H9 (cell line): ENCODE measurements around the gene RYR1. TPM values are rescaled to one million over a fixed set of nuclear protein-coding genes. Genes with fewer than 3 reads are reported as not detected.

ENCODE experiments used
- DNase-seq: peaks from one replicate; pipeline ENCODE4 v3.0.0-alpha.2; 2017
- H2AFZ ChIP-seq: one replicate; pipeline ENCODE4 v1.6.1; 2013; ENCODE audit warnings: mild to moderate bottlenecking, low read length, control low read depth, moderate library complexity
- H2AK5ac ChIP-seq: 2 replicates; pipeline ENCODE4 v1.6.1; 2013; ENCODE audit warnings: low read length, control low read depth, mixed read lengths; ENCODE audit not compliant: insufficient read length
- H2BK120ac ChIP-seq: one replicate; pipeline ENCODE4 v1.6.1; 2013; ENCODE audit warnings: low read depth, mild to moderate bottlenecking, low read length, control low read depth, inconsistent platforms; ENCODE audit not compliant: poor library complexity, severe bottlenecking
- H2BK12ac ChIP-seq: 2 replicates; pipeline ENCODE4 v1.6.1; 2013; ENCODE audit warnings: low read length, control low read depth, mixed read lengths, low read depth; ENCODE audit not compliant: insufficient read length
- H2BK15ac ChIP-seq: 2 replicates; pipeline ENCODE4 v1.6.1; 2013; ENCODE audit warnings: low read depth, low read length, control low read depth
- H2BK20ac ChIP-seq: one replicate; pipeline ENCODE4 v1.6.1; 2013; ENCODE audit warnings: low read depth, mild to moderate bottlenecking, low read length, control low read depth, inconsistent platforms; ENCODE audit not compliant: poor library complexity, severe bottlenecking
- H2BK5ac ChIP-seq: 2 replicates; pipeline ENCODE4 v1.6.1; 2013; ENCODE audit warnings: low read length, control low read depth, mixed read lengths; ENCODE audit not compliant: insufficient read length
- H3K14ac ChIP-seq: 2 replicates; pipeline ENCODE4 v1.6.1; 2013; ENCODE audit warnings: low read length, control low read depth; ENCODE audit not compliant: insufficient read depth
- H3K18ac ChIP-seq: 2 replicates; pipeline ENCODE4 v1.6.1; 2013; ENCODE audit warnings: low read depth, mild to moderate bottlenecking, mixed read lengths, low read length, control low read depth; ENCODE audit not compliant: insufficient read length
- H3K23ac ChIP-seq: 2 replicates; pipeline ENCODE4 v1.6.1; 2013; ENCODE audit warnings: low read length, control low read depth, mixed read lengths, low read depth; ENCODE audit not compliant: insufficient read length
- H3K23me2 ChIP-seq: 2 replicates; pipeline ENCODE4 v1.6.1; 2013; ENCODE audit warnings: low read depth, mild to moderate bottlenecking, mixed read lengths, low read length, control low read depth; ENCODE audit not compliant: insufficient read length, poor library complexity, severe bottlenecking
- H3K27ac ChIP-seq: 2 replicates; pipeline ENCODE4 v1.5.1; 2013; ENCODE audit warnings: low read length, control low read depth, mixed read lengths, low read depth; ENCODE audit not compliant: insufficient read length
- H3K27me3 ChIP-seq: 2 replicates; pipeline ENCODE4 v1.6.1; 2013; ENCODE audit warnings: low read length, control low read depth, inconsistent platforms; ENCODE audit not compliant: insufficient read depth
- H3K4ac ChIP-seq: 2 replicates; pipeline ENCODE4 v1.6.1; 2013; ENCODE audit warnings: low read depth, mild to moderate bottlenecking, control low read depth, inconsistent platforms, low read length, moderate library complexity
- H3K4me1 ChIP-seq: 2 replicates; pipeline ENCODE4 v1.6.1; 2013; ENCODE audit warnings: low read length, control low read depth, inconsistent platforms; ENCODE audit not compliant: insufficient read depth
- H3K4me2 ChIP-seq: 2 replicates; pipeline ENCODE4 v1.6.1; 2013; ENCODE audit warnings: low read length, control low read depth, mixed read lengths; ENCODE audit not compliant: insufficient read length, insufficient read depth
- H3K56ac ChIP-seq: 2 replicates; pipeline ENCODE4 v1.6.1; 2013; ENCODE audit warnings: low read depth, mild to moderate bottlenecking, mixed read lengths, low read length, control low read depth; ENCODE audit not compliant: insufficient read length
- H3K79me1 ChIP-seq: 2 replicates; pipeline ENCODE4 v1.6.1; 2013; ENCODE audit warnings: low read depth, mild to moderate bottlenecking, moderate library complexity, low read length, control low read depth, inconsistent platforms; ENCODE audit not compliant: insufficient read depth, poor library complexity, severe bottlenecking
- H3K79me2 ChIP-seq: 2 replicates; pipeline ENCODE4 v1.6.1; 2013; ENCODE audit warnings: low read length, control low read depth, inconsistent platforms; ENCODE audit not compliant: insufficient read depth
- H3K9ac ChIP-seq: 2 replicates; pipeline ENCODE4 v1.6.1; 2013; ENCODE audit warnings: low read length, control low read depth, mixed read lengths; ENCODE audit not compliant: insufficient read length; ENCODE audit errors: extremely low read depth
- H3K9me3 ChIP-seq: one replicate; pipeline ENCODE4 v1.6.1; 2013; ENCODE audit warnings: low read depth, low read length, inconsistent platforms; ENCODE audit not compliant: control insufficient read depth
- H3T11ph ChIP-seq: one replicate; pipeline ENCODE4 v1.6.1; 2013; ENCODE audit warnings: mild to moderate bottlenecking, low read length, control low read depth, inconsistent platforms
- H4K20me1 ChIP-seq: one replicate; pipeline ENCODE4 v1.6.1; 2013; ENCODE audit not compliant: control insufficient read depth, insufficient read length, insufficient read depth
- H4K5ac ChIP-seq: 2 replicates; pipeline ENCODE4 v1.6.1; 2013; ENCODE audit warnings: low read depth, mild to moderate bottlenecking, mixed read lengths, low read length, control low read depth; ENCODE audit not compliant: insufficient read length
- H4K8ac ChIP-seq: replicated peaks from 2 replicates; pipeline ENCODE4 v1.6.1; 2013; ENCODE audit warnings: low read length, control low read depth, mixed read lengths, low read depth; ENCODE audit not compliant: insufficient read length
- H4K91ac ChIP-seq: 2 replicates; pipeline ENCODE4 v1.6.1; 2013; ENCODE audit warnings: low read depth, mild to moderate bottlenecking, moderate library complexity, mixed read lengths, low read length, control low read depth; ENCODE audit not compliant: insufficient read length
- H3K27ac Mint-ChIP-seq, 3 experiments: 2 replicates in 2 of 3; 3 replicates in 1 of 3; pipeline ENCODE4 v1.8.0; 2020 to 2021; ENCODE audit warnings: mixed read lengths in 3 of 3, mild to moderate bottlenecking in 1 of 3, moderate library complexity in 1 of 3
- H3K27me3 Mint-ChIP-seq: 2 replicates; pipeline ENCODE4 v1.8.0; 2021; ENCODE audit warnings: low read depth, mild to moderate bottlenecking, moderate library complexity, mixed read lengths
- H3K36me3 Mint-ChIP-seq, 3 experiments: 2 replicates in 2 of 3; 3 replicates in 1 of 3; pipeline ENCODE4 v1.8.0; 2020 to 2021; ENCODE audit warnings: low read depth in 3 of 3, mixed read lengths in 3 of 3; ENCODE audit not compliant: insufficient read depth in 1 of 3
- H3K4me1 Mint-ChIP-seq, 2 experiments: 2 replicates each; pipeline ENCODE4 v1.8.0; 2020; ENCODE audit warnings: mixed read lengths in 2 of 2
- H3K4me3 Mint-ChIP-seq, 2 experiments: 2 replicates in 1 of 2; 3 replicates in 1 of 2; pipeline ENCODE4 v1.8.0; 2020 to 2021; ENCODE audit warnings: mild to moderate bottlenecking in 2 of 2, mixed read lengths in 2 of 2, moderate library complexity in 1 of 2
- H3K9me3 Mint-ChIP-seq, 2 experiments: 2 replicates in 1 of 2; 3 replicates in 1 of 2; pipeline ENCODE4 v1.8.0; 2020; ENCODE audit warnings: mild to moderate bottlenecking in 2 of 2, mixed read lengths in 2 of 2, moderate library complexity in 1 of 2
- CTCF ChIP-seq: fragments of 200-600 bp; sonication (generic); conservative IDR thresholded peaks from 3 replicates; pipeline ENCODE4 v1.8.0; 2021; ENCODE audit warnings: antibody characterized with exemption, mild to moderate bottlenecking
- WGBS: extraction: QIAGEN DNeasy Blood & Tissue Kit; methylation state at CpG from one replicate; pipeline ENCODE4 v1.1.7; 2013; ENCODE audit warnings: missing lambda C conversion rate, low lambda C conversion rate, mixed read lengths; ENCODE audit not compliant: insufficient read length; ENCODE audit errors: extremely low coverage; 5-methylcytosine and 5-hydroxymethylcytosine counted together
- total RNA-seq: library from RNA; stranded (reverse); gene quantifications from 2 replicates; pipeline ENCODE4 v1.2.1, GENCODE V29; 2021

Gene RYR1
- total RNA-seq, 1 experiment from 2014 or later: 8.9 TPM

DNA sequence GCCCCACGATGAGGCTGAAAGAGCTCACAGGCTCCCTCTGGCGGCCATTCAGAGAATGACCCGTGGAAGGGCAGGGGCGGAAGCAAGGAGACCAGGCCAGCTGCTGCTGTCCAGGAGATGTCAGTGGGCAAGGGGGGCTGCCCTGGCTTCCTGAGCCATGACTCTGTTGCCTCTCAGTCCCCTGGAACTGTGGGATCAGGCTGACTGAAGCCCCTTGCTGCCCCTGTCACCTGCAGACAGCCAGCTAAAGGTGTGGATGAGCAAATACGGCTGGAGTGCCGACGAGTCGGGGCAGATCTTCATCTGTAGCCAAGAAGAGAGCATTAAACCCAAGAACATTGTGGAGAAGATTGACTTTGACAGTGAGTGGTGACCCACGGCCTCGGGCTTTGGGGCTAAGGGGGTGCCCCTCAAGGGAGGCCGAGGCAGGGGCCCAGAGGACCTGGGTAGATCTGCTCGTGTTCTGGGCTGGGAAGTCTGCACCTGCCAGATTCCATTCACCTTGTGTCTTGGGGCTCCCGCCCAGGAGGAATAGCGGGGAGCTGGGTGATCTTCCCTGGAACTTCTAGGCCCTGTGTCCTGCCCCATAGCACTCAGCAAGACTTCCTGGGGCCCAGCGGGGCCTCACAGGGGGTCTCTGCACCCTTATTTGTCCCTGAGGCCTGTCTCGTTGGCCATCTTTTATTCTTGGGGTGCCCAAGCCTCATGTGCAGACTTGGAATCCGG lies 201.4 kb downstream of the RYR1 start:
- H4K8ac ChIP-seq: no peak overlapping the region
- peaks cover 2% of the 10 kb centered on the region; the same call in 1 of the 2 replicates for H3K27me3 Mint-ChIP-seq
- H2AK5ac ChIP-seq: no peak overlapping the region
- H3K27ac Mint-ChIP-seq: peak overlapping the region; percentile 89 to 98 (median 97); a peak in 4 of 7 replicates
- no peaks in the 10 kb centered on the region for H3K79me1 ChIP-seq
- H3K4ac ChIP-seq: no peak overlapping the region
- H3K79me2 ChIP-seq: no peaks in the 10 kb centered on the region
- H3K14ac ChIP-seq: no peak overlapping the region
- no peak overlapping the region for H3K4me3 Mint-ChIP-seq
- H4K20me1 ChIP-seq: no peaks in the 10 kb centered on the region
- H3K4me1 ChIP-seq: no peaks in the 10 kb centered on the region
- no peaks in the 10 kb centered on the region for H3K9me3 Mint-ChIP-seq
- H3K23ac ChIP-seq: no peak overlapping the region
- H3K27ac ChIP-seq: no peak overlapping the region
- no peak overlapping the region for H2AFZ ChIP-seq
- H3K27me3 ChIP-seq: no peaks in the 10 kb centered on the region
- H4K5ac ChIP-seq: no peak overlapping the region
- no peak overlapping the region for H3K18ac ChIP-seq
- no peaks in the 10 kb centered on the region for H3K23me2 ChIP-seq
- no peak overlapping the region for H4K91ac ChIP-seq
- H2BK15ac ChIP-seq: no peak overlapping the region
- peaks cover 25 to 59% (median 59%) of the 10 kb centered on the region in 3 experiments for H3K36me3 Mint-ChIP-seq
- no peak overlapping the region for H2BK20ac ChIP-seq
- DNase-seq: peak; percentile 81
- no peaks in the 10 kb centered on the region for H3K9me3 ChIP-seq
- H3K9ac ChIP-seq: no peak overlapping the region
- no peak overlapping the region for H2BK5ac ChIP-seq
- H3K4me1 Mint-ChIP-seq: peaks cover 20 to 23% of the 10 kb centered on the region in 2 experiments
- no peak overlapping the region for H3K56ac ChIP-seq
- H3K4me2 ChIP-seq: no peak overlapping the region
- H3T11ph ChIP-seq: no peak overlapping the region
- peak; percentile 98 for TF ChIP-seq CTCF
- no CpG with 5 or more reads among the region's 17 CpGs for WGBS
- no peak overlapping the region for H2BK120ac ChIP-seq
- no peak overlapping the region for H2BK12ac ChIP-seq
